PFSK-1 (cell line): Measurements from ENCODE around the gene KCNIP1.

Source experiments
- FOXP2 ChIP-seq: optimal IDR thresholded peaks from 2 replicates; pipeline ENCODE3; 2011; ENCODE audit warnings: borderline replicate concordance, control low read depth, inconsistent platforms; ENCODE audit not compliant: insufficient read depth; ENCODE audit errors: extremely low read length, extremely low read depth
- POLR2AphosphoS5 ChIP-seq: IDR thresholded peaks from 2 replicates; pipeline ENCODE4 v1.6.1; 2012; ENCODE audit warnings: low read depth, mild to moderate bottlenecking, control low read depth, low read length, moderate library complexity
- REST ChIP-seq, 2 experiments: IDR thresholded peaks; 2 replicates each; pipeline versions ENCODE4 v1.6.1 to v1.8.0; 2011 to 2012; ENCODE audit warnings: low read depth in 2 of 2, low read length in 2 of 2, control low read depth in 1 of 2, inconsistent platforms in 1 of 2, mild to moderate bottlenecking in 1 of 2, moderate library complexity in 1 of 2; ENCODE audit not compliant: insufficient read depth in 1 of 2
- SIN3A ChIP-seq: IDR thresholded peaks from 2 replicates; pipeline ENCODE4 v1.6.1; 2012; ENCODE audit warnings: mild to moderate bottlenecking, low read length, moderate library complexity, borderline replicate concordance; ENCODE audit not compliant: insufficient read depth
- TAF1 ChIP-seq: IDR thresholded peaks from 2 replicates; pipeline ENCODE4 v1.6.1; 2012; ENCODE audit warnings: low read length, control low read depth, borderline replicate concordance; ENCODE audit not compliant: insufficient read depth

KCNIP1 gene

DNA sequence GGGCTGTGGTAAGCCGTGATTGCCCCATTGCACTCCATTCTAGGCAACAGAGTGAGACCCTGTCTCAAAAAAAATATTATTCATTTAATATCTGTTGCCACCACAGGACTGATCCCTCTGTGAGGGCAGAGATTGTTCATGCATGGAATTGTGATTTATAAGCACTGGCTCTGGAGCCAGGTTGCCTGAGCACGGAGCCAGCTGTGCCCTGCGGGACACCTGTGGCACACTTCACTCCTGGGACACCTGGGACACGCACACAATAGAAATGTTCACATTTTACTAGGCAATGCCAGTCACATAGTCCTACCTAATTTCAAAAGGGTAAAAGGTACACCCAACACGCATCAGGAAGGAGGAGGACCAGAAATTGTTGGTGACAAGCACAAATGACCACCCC, 196.7 kb downstream of the KCNIP1 start:
- no peak for TF ChIP-seq SIN3A
- TF ChIP-seq TAF1 = no peak
- no peak for TF ChIP-seq FOXP2
- no peak for TF ChIP-seq REST (IDR thresholded peaks at IDR 0.05; ENCODE audit: insufficient read depth in 1 of 2, low read depth in 2 of 2, low read length in 2 of 2)
- no peak for TF ChIP-seq POLR2AphosphoS5

GRCh38 chr5:170701334-170701733, 197.5 kb downstream of the KCNIP1 start:
- no peak for TF ChIP-seq FOXP2
- no peak for TF ChIP-seq TAF1

GRCh38 chr5:170704417-170705192, 200.8 kb downstream of the KCNIP1 start:
- TF ChIP-seq SIN3A (no peak), REST (IDR thresholded peaks at IDR 0.05; ENCODE audit: insufficient read depth in 1 of 2, low read depth in 2 of 2, low read length in 2 of 2) (no peak), FOXP2 (no peak), TAF1 (no peak), POLR2AphosphoS5 (no peak)

DNA sequence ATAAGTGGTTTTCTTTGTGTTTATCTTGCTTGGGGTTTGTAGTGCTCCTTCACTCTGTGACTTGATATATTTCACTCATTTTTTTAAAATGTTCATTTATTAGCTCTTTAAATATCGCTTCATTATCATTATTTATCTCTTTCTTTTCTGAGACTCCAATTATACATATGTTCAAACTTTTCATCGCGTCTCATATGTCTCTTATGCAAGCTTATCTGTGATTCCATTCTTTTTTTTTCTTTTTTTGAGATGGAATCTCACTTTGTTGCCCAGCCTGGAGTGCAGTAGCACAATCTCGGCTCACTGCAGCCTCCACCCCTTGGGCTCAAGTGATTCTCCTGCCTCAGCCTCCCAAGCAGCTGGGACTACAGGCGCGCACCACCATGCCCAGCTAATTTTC, 205.8 kb downstream of the KCNIP1 start:
- TF ChIP-seq TAF1 = no peak
- no peak for TF ChIP-seq REST (IDR thresholded peaks at IDR 0.05; ENCODE audit: insufficient read depth in 1 of 2, low read depth in 2 of 2, low read length in 2 of 2)
- no peak for TF ChIP-seq SIN3A
- no peak for TF ChIP-seq FOXP2
- no peak for TF ChIP-seq POLR2AphosphoS5

GRCh38 chr5:170711300-170711699, 207.5 kb downstream of the KCNIP1 start:
- TF ChIP-seq REST (IDR thresholded peaks at IDR 0.05; ENCODE audit: insufficient read depth in 1 of 2, low read depth in 2 of 2, low read length in 2 of 2) (no peak), SIN3A (no peak), POLR2AphosphoS5 (no peak), FOXP2 (no peak), TAF1 (no peak)
